Measurements from ENCODE around the gene UNC5B.

The UNC5B gene

DNA sequence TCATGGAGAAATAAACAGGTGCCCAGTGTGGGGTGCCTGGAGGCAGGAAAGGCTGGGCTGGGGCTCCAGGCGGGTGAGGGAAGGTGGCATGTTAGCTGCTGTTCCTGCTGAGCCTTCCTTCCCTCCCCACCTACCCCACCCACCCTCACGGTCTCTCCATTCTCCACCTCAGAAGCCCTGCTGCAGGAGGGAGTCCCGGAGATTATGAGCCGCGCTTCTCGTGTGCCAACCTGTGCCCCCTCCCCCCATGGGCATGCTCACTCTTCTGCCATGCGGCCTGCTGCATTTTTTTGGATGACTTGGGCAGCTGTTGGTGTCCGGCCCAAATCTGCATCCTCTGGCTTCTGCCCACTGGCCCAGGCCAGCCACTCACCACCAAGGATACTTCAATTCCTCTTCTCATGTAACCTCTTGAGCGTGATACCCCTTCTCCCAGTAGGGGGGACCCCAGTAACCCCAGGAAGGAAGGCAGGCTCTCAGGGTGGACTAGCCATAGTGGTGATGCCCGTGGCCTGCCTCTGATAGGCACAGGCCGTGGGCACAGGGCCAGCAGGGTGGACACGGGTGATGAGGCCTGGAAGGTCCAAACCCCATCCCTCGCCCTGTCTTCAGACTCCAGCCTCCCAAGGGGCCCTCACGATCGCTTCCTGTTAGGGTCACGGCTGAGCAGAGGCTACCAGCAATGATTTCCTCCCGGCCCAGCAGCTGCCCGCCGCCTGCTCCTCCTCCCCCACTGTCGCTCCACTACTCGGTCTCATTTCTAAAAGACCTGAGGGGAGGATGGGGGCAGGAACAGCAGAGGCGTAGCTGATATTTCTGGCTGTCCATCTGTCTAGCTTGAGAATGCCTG, 27.8 kb downstream of the UNC5B start:
- DNase-seq (ENCODE audit: low read depth in 2 of 2): no peak

GRCh38 chr10:71241114-71241829, 28.9 kb downstream of the UNC5B start:
- no peak for DNase-seq (ENCODE audit: low read depth in 2 of 2)

GRCh38 chr10:71241830-71242621, 29.7 kb downstream of the UNC5B start:
- no peak for DNase-seq (ENCODE audit: low read depth in 2 of 2)

- no peak for DNase-seq (ENCODE audit: low read depth in 2 of 2)
Observed at GRCh38 chr10:71242622-71243009, 30.2 kb downstream of the UNC5B start.

GRCh38 chr10:71243756-71244395, 31.5 kb downstream of the UNC5B start:
- no peak for DNase-seq (ENCODE audit: low read depth in 2 of 2)

- DNase-seq (ENCODE audit: low read depth in 2 of 2): no peak
Observed at GRCh38 chr10:71244431-71245419, 32.4 kb downstream of the UNC5B start.

DNA sequence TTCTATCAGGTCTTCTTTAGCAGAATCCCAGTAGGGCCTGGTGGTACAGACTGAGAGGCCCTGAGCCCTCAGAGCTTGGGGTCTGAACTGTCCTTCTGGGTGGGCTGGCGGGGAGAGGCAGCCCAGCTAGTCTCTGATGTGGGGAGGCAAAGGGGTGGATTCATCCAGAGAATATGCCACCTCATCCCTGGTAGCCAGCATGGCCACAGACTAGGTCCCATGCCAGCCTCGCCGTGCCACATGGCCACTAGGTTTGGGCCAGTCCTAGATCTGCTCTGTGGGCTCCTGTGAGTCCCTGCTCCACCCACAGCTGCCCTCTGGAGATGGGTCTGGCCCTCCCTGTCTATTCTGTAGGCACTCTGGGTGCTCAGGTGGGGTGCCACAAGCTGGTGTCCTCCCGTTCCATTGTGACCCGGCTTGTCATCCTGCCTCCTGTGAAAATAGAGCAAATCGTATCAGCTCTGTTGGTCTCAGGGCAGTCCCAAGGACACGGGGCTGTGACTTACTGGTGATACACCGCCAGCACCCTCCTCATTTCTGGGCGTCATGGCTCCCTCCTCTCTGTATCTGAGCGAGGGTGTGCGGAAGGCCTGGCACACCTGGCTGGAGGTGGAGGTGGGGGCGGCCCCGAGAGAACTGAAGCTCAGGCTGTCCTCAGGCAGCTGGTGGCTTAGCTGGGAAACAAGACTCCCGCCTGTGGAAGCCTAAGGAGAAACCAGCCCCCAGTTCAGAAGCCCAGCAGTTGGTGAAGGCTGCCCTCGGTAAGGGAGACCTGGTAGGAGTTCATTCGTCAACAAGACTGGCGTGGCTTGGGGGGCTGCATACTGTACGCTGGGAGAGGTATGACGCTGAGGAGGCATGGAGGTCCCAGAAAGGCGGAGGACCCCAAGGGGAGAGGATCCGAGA, 33.3 kb downstream of the UNC5B start:
- DNase-seq (ENCODE audit: low read depth in 2 of 2): no peak

DNA sequence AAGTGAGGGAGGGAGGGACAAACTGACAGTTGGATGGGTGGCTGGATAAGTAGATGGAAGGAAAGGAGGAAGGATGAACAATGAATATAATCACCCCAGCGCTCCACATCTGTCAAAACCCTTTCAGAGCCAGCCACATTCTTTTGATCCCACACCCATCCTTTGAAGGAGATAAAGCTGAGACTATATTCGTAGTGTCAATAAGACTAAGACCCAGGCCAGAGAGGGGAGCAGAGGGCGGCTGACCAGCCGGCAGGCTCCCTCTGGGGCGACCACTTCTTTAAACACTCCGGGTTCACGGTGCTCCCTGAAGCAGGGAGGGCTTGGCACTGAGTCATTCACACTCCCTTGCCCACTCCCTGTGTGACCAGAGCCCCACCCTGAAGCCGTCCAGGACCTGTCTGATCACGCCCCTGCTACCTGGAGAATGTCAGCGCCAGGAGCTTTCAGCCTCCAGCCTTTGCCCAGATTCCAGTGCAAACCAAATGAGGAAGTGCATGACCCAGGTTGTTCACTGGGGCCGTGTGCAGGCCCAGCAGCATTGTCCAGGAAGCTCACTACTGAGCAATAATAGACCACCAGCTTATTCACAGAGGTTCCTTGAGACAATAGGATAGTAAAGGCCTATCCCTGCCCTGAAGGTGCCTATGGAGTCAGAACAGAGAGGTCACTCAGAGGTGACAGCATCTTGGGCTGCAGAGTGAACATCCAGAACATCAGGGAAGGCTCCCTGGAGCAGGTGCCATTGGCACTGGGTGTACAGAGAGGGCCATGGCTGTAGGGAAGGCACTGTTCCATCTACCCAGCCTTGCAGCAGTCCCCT, 34.4 kb downstream of the UNC5B start:
- DNase-seq (ENCODE audit: low read depth in 2 of 2): no peak

- no peak for DNase-seq (ENCODE audit: low read depth in 2 of 2)
Observed at GRCh38 chr10:71247414-71247705, 35.0 kb downstream of the UNC5B start.

- DNase-seq (ENCODE audit: low read depth in 2 of 2): no peak
Observed at GRCh38 chr10:71247804-71248203, 35.4 kb downstream of the UNC5B start.

GRCh38 chr10:71248210-71248609, 35.8 kb downstream of the UNC5B start:
- no peak for DNase-seq (ENCODE audit: low read depth in 2 of 2)

DNA sequence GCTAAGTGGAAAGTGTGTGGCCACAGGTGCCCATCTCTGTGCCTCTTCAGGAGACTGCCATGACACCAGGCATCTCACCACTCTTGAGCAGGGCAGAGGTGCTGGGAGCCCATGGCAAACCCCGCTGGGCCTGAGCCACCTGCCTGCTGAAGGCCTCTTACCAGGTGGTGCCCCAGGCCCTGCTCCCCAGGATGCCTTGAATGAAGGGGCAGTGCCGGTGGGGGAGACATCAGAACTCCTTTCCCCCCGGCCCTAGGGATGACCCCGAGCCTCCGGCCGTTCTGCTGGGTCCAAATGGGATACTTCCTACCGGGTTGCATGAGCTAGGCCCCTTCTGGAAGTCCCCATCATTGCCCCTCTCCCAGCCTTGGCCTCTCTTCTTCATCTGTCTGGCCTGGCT, 37.6 kb downstream of the UNC5B start:
- no peak for DNase-seq (ENCODE audit: low read depth in 2 of 2)

DNA sequence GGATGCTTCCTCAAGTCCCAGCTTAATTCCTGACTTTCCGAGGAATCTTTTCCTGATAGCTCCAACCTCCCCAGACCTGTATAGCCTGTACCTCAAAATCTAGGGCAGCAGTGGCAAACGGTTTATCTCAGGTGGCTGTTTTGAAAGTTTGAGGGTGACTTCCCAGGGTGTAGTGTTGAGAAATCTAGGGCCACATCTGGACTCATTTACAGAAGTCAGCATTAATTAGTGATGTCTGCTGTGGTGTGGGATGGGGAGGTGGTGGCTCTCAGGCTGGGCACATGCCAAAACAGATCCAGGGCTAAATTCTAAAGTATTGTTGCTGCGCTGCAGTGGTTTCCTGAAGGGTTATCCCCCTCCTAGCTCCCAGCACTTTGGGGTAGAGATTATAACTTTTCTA, 38.0 kb downstream of the UNC5B start:
- no peak for DNase-seq (ENCODE audit: low read depth in 2 of 2)

- no peak for DNase-seq (ENCODE audit: low read depth in 2 of 2)
Observed at GRCh38 chr10:71250842-71251241, 38.5 kb downstream of the UNC5B start.

DNA sequence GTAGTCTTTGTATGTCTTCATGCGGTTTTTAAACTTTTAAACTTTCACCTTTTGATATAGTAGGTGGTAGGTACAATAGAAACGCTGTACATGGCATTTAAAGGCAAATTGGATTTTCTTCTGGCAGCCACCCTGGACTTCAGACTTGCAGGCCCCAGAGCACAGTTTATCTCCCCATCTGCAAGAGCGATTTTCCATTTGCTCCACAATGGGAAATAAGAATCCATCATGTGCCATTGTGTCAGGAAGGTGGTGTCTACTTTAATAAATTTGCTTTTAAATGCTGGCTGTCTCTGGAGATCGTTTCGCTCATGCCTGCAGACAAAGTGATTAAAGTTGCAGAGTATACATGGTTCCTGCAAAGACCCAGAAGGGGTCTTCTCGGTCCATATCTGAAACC, 38.9 kb downstream of the UNC5B start:
- no peak for DNase-seq (ENCODE audit: low read depth in 2 of 2)

- no peak for DNase-seq (ENCODE audit: low read depth in 2 of 2)
Observed at GRCh38 chr10:71252220-71252619, 39.9 kb downstream of the UNC5B start.

GRCh38 chr10:71253981-71254818, 41.8 kb downstream of the UNC5B start:
- DNase-seq (ENCODE audit: low read depth in 2 of 2): no peak
